ENCODE measurements around the gene RHOBTB1. TPM values are rescaled to one million over a fixed set of nuclear protein-coding genes. Genes with fewer than 3 reads are reported as not detected.

The RHOBTB1 gene
- total RNA-seq, 1 donor from 2014 or later: 13.5 TPM

- H3K36me3 ChIP-seq: no peaks in the 10 kb centered on the region
- H3K4me1 ChIP-seq: peaks cover 19% of the 10 kb centered on the region
- ATAC-seq (peak; percentile 75 to 77), DNase-seq (peak; percentile 83)
- TF ChIP-seq CTCF (IDR thresholded peaks at IDR 0.05): no peak
- H3K27ac ChIP-seq: peak overlapping the region; percentile 96
- H3K4me3 ChIP-seq: peak overlapping the region; percentile 64
- no peaks in the 10 kb centered on the region for H3K27me3 ChIP-seq (ENCODE audit: low read depth)
- intact Hi-C loops (cut with DNase I): no loop called here
- no peaks in the 10 kb centered on the region for H3K9me3 ChIP-seq
Observed at GRCh38 chr10:60943316-60944057, 498 bp downstream of the RHOBTB1 start.

GRCh38 chr10:60942788-60943315, 1.1 kb downstream of the RHOBTB1 start:
- Histone ChIP-seq H3K27ac (peak overlapping the region; percentile 96), H3K27me3 (ENCODE audit: low read depth) (no peaks in the 10 kb centered on the region), H3K4me3 (peak overlapping the region; percentile 64), H3K9me3 (no peaks in the 10 kb centered on the region), H3K4me1 (peaks cover 19% of the 10 kb centered on the region), H3K36me3 (no peaks in the 10 kb centered on the region)
- no peak for TF ChIP-seq CTCF (IDR thresholded peaks at IDR 0.05)
- ATAC-seq (peak; percentile 30 to 49), DNase-seq (peak; percentile 65)
- intact Hi-C loops (cut with DNase I): no loop called here

- Histone ChIP-seq H3K27me3 (ENCODE audit: low read depth) (no peaks in the 10 kb centered on the region), H3K36me3 (no peaks in the 10 kb centered on the region), H3K27ac (peak overlapping the region; percentile 96), H3K4me3 (peak overlapping the region; percentile 64), H3K4me1 (peaks cover 19% of the 10 kb centered on the region), H3K9me3 (no peaks in the 10 kb centered on the region)
- TF ChIP-seq CTCF (IDR thresholded peaks at IDR 0.05): no peak
- ATAC-seq: peak in 1 of 2 donors; percentile 15
- intact Hi-C loops (cut with DNase I): no loop called here
- no peak for DNase-seq
Observed at GRCh38 chr10:60942134-60942787, 1.7 kb downstream of the RHOBTB1 start.

GRCh38 chr10:60940446-60940845, 3.5 kb downstream of the RHOBTB1 start:
- no peak for DNase-seq
- intact Hi-C loops (cut with DNase I): no loop called here

More at GRCh38 chr10:60940446-60940845, 3.5 kb downstream of the RHOBTB1 start:
- H3K27ac ChIP-seq: no peak overlapping the region
- H3K4me1 ChIP-seq: peaks cover 19% of the 10 kb centered on the region
- H3K9me3 ChIP-seq: no peaks in the 10 kb centered on the region
- H3K27me3 ChIP-seq (ENCODE audit: low read depth): no peaks in the 10 kb centered on the region
- H3K36me3 ChIP-seq: no peaks in the 10 kb centered on the region
- no peak overlapping the region for H3K4me3 ChIP-seq
- no peak for TF ChIP-seq CTCF (IDR thresholded peaks at IDR 0.05)
- no peak for ATAC-seq
